Brain pericyte (primary cell): ENCODE data around the gene UBL5.
A peak's percentile ranks its signal among the peaks of the same experiment; 100 is the strongest.
"Not testable (repeated sequence)": the region's sequence is repeated elsewhere in the genome, so short reads cannot be mapped to it uniquely, and the experiment has no call there.

Experiments used
- DNase-seq: peaks from one replicate; pipeline ENCODE4 v3.0.0-alpha.2; 2012; ENCODE audit warnings: low read depth, low spot score

Gene UBL5

GRCh38 chr19:9827289-9828238 is at the start of gene UBL5:
Gene UBL5 (plus strand): TSS chr19:9827918. CDS start chr19:9828338, 420 bp downstream.
- DNase-seq = peak; percentile 31

GRCh38 chr19:9782338-9782737 is 45.4 kb upstream of the UBL5 start:
- no peak for DNase-seq

GRCh38 chr19:9784163-9784496 is 43.6 kb upstream of the UBL5 start:
- DNase-seq = not testable (repeated sequence)

- peak; percentile 86 for DNase-seq
Observed at GRCh38 chr19:9785367-9786331, 42.1 kb upstream of the UBL5 start.

GRCh38 chr19:9786342-9786741 is 41.4 kb upstream of the UBL5 start:
- no peak for DNase-seq

GRCh38 chr19:9786819-9787218 is 40.9 kb upstream of the UBL5 start:
- DNase-seq = no peak

- not testable (repeated sequence) for DNase-seq
Observed at GRCh38 chr19:9788604-9789003, 39.1 kb upstream of the UBL5 start.

GRCh38 chr19:9789066-9789465 is 38.7 kb upstream of the UBL5 start:
- no peak for DNase-seq

- not testable (repeated sequence) for DNase-seq
Observed at GRCh38 chr19:9789579-9789978, 38.1 kb upstream of the UBL5 start.

GRCh38 chr19:9791073-9791367 is 36.7 kb upstream of the UBL5 start:
- not testable (repeated sequence) for DNase-seq

GRCh38 chr19:9791552-9792205 is 36.0 kb upstream of the UBL5 start:
- DNase-seq = peak; percentile 80

- peak; percentile 84 for DNase-seq
Observed at GRCh38 chr19:9792206-9793070, 35.3 kb upstream of the UBL5 start.

GRCh38 chr19:9793071-9793591 is 34.6 kb upstream of the UBL5 start:
- DNase-seq = no peak

GRCh38 chr19:9796113-9796773 is 31.5 kb upstream of the UBL5 start:
- peak; percentile 78 for DNase-seq

- no peak for DNase-seq
Observed at GRCh38 chr19:9797871-9798270, 29.8 kb upstream of the UBL5 start.

GRCh38 chr19:9799162-9799561 is 28.6 kb upstream of the UBL5 start:
- no peak for DNase-seq

GRCh38 chr19:9801976-9802375 is 25.7 kb upstream of the UBL5 start:
- no peak for DNase-seq

- DNase-seq = no peak
Observed at GRCh38 chr19:9806803-9807202, 20.9 kb upstream of the UBL5 start.

- no peak for DNase-seq
Observed at GRCh38 chr19:9808855-9809824, 18.6 kb upstream of the UBL5 start.
